A673 (cell line): ENCODE data around the gene DOCK6. TPM values are rescaled to one million over a fixed set of nuclear protein-coding genes. Genes with fewer than 3 reads are reported as not detected.

Source experiments
- BruUV-seq: library from RNA; stranded (reverse); fragments of 400-500 nt; replicated peaks from 2 replicates; lab custom pipeline; 2021; lab: Mats Ljungman, UMichigan
- CTCF ChIA-PET: fragments of 300-600 bp; sonication (Branson Sonifier 250); formaldehyde crosslinking; loops from one replicate; lab custom pipeline; 2022; ENCODE audit warnings: antibody characterized with exemption; lab: Charles Lee
- POLR2A ChIA-PET: fragments of 300-600 bp; sonication (Branson Sonifier 250); formaldehyde crosslinking; loops from one replicate; lab custom pipeline; 2022; ENCODE audit warnings: antibody characterized with exemption; ENCODE audit not compliant: low non-redundant PET; lab: Charles Lee
- DNase-seq: peaks from one replicate; pipeline ENCODE4 v3.0.0-alpha.2; 2015; ENCODE audit warnings: low spot score
- H3K27ac ChIP-seq: fragments of 200-600 bp; sonication (generic); 2 replicates; pipeline ENCODE4 v1.5.1; 2016; ENCODE audit warnings: mixed run types, low read depth, mild to moderate bottlenecking, mixed read lengths, antibody characterized with exemption, low read length; ENCODE audit not compliant: poor library complexity, severe bottlenecking
- H3K27me3 ChIP-seq: fragments of 200-600 bp; sonication (generic); replicated peaks from 2 replicates; pipeline ENCODE4 v1.6.1; 2017; ENCODE audit warnings: mixed run types, low read depth, mild to moderate bottlenecking, mixed read lengths, antibody characterized with exemption, low read length; ENCODE audit not compliant: insufficient read depth, poor library complexity
- H3K36me3 ChIP-seq: fragments of 200-600 bp; sonication (generic); 2 replicates; pipeline ENCODE4 v1.6.1; 2016; ENCODE audit warnings: mixed run types, mild to moderate bottlenecking, mixed read lengths, antibody characterized with exemption, low read length; ENCODE audit not compliant: insufficient read depth, poor library complexity, severe bottlenecking
- H3K4me1 ChIP-seq: fragments of 200-600 bp; sonication (generic); 2 replicates; pipeline ENCODE4 v1.6.1; 2017; ENCODE audit warnings: mixed run types, mild to moderate bottlenecking, mixed read lengths, antibody characterized with exemption, low read length; ENCODE audit not compliant: insufficient read depth, poor library complexity, severe bottlenecking
- H3K4me3 ChIP-seq: fragments of 200-600 bp; sonication (generic); 2 replicates; pipeline ENCODE4 v1.5.1; 2016; ENCODE audit warnings: low read depth, mixed run types, mild to moderate bottlenecking, mixed read lengths, low read length; ENCODE audit not compliant: poor library complexity, severe bottlenecking
- H3K9me3 ChIP-seq: fragments of 200-600 bp; sonication (generic); 2 replicates; pipeline ENCODE4 v1.6.1; 2016; ENCODE audit warnings: mixed run types, low read depth, mild to moderate bottlenecking, mixed read lengths, antibody characterized with exemption, low read length; ENCODE audit not compliant: poor library complexity, severe bottlenecking
- EZH2 ChIP-seq: fragments of 200-600 bp; sonication (generic); IDR thresholded peaks from 2 replicates; pipeline ENCODE4 v1.6.1; 2017; ENCODE audit warnings: borderline replicate concordance, low read depth, mild to moderate bottlenecking, mixed read lengths, antibody characterized with exemption, low read length; ENCODE audit not compliant: poor library complexity, severe bottlenecking
- intact Hi-C: fragments of 100-400 bp; cut with micrococcal nuclease; formaldehyde crosslinking; loops from one replicate; pipeline ENCODE4 v1.10.0; 2022; ENCODE audit not compliant: unreplicated experiment
- total RNA-seq: library from RNA; stranded (reverse); gene quantifications from 2 replicates; pipeline ENCODE4 v1.2.3, GENCODE V29; 2021
- TF ChIP-seq, protein P1 (sequence below): fragments of 300-800, 200-600 bp; sonication (generic); conservative IDR thresholded peaks from 2 replicates; pipeline ENCODE4 v1.5.1; 2017; ENCODE audit warnings: low read depth, mild to moderate bottlenecking, antibody characterized with exemption, low read length, moderate library complexity, mixed read lengths

Gene DOCK6
- total RNA-seq, 1 experiment from 2014 or later = 15.6 TPM

DNA sequence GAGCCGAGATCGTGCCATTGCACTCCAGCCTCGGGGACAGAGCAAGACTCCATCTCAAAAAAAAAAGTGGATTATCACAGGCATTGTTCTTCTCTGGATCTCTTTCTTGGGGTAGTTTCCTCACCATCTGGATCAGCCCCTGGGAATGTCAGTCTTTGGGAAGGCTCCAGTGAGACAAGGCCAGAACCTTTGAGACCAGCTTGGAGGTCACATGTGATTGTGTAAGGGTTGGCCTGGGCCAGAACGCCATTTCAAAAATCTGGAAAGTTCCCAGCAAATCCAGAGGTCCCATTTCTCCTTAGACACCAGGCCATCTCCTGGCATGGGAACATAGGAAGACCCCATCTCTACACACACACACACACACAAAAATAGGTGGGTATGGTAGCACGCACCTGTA is 37.2 kb downstream of the DOCK6 start:
- peaks cover 4% of the 10 kb centered on the region for H3K9me3 ChIP-seq
- H3K36me3 ChIP-seq = peaks cover 14% of the 10 kb centered on the region
- H3K4me1 ChIP-seq = no peaks in the 10 kb centered on the region
- H3K4me3 ChIP-seq = no peak overlapping the region
- intact Hi-C loops = no loop called here
- no peak overlapping the region for H3K27ac ChIP-seq
- BruUV-seq = no TSS peak
- ChIA-PET CTCF (no interaction called here), POLR2A (no interaction called here)
- TF ChIP-seq, protein P1, sequence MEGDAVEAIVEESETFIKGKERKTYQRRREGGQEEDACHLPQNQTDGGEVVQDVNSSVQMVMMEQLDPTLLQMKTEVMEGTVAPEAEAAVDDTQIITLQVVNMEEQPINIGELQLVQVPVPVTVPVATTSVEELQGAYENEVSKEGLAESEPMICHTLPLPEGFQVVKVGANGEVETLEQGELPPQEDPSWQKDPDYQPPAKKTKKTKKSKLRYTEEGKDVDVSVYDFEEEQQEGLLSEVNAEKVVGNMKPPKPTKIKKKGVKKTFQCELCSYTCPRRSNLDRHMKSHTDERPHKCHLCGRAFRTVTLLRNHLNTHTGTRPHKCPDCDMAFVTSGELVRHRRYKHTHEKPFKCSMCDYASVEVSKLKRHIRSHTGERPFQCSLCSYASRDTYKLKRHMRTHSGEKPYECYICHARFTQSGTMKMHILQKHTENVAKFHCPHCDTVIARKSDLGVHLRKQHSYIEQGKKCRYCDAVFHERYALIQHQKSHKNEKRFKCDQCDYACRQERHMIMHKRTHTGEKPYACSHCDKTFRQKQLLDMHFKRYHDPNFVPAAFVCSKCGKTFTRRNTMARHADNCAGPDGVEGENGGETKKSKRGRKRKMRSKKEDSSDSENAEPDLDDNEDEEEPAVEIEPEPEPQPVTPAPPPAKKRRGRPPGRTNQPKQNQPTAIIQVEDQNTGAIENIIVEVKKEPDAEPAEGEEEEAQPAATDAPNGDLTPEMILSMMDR = no peak
- no peak for TF ChIP-seq EZH2
- no peak for DNase-seq
- no peaks in the 10 kb centered on the region for H3K27me3 ChIP-seq

DNA sequence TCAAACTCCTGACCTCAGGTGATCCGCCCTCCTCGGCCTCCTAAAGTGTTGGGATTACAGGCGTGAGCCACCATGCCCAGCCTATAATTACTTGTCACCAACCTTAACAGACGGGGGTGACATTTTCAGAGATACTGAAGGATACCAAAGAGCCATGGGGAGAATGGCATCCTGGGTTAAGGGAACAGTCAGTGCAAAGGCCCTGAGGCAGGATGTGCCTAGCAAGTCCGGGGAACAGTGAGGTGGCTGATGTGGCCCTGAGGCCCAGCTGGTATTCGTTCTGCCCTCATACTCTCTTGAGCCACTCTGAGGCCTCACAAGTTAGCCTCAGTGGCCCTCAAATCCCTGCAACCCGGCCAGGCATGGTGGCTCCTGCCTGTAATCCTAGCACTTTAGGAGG is 37.9 kb downstream of the DOCK6 start:
- Histone ChIP-seq H3K4me1 (no peaks in the 10 kb centered on the region), H3K9me3 (peaks cover 4% of the 10 kb centered on the region), H3K27me3 (no peaks in the 10 kb centered on the region), H3K36me3 (peaks cover 14% of the 10 kb centered on the region), H3K27ac (no peak overlapping the region), H3K4me3 (no peak overlapping the region)
- ChIA-PET CTCF (no interaction called here), POLR2A (no interaction called here)
- DNase-seq = no peak
- BruUV-seq = no TSS peak
- no peak for TF ChIP-seq EZH2
- TF ChIP-seq, protein P1 = no peak
- intact Hi-C loops = no loop called here

DNA sequence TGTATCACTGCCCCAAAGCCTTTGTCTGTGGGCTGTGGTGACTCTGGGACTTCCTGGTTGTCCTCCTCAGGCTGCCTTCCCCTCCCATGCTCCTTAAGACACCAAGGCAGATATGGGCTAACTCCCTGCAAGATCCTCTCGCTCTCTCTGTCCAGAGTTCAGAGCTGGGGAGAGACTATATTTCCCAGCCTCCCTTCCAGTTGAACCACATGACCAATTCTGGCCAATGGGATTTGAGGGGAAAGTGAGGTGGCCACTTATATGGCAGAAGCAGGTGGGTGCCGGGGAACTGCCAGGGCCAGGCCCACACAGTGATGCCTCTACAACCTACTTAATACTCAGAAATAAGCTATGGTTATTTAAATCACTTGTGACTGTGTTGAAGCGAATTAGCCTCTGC is 39.1 kb downstream of the DOCK6 start:
- H3K4me1 ChIP-seq = no peaks in the 10 kb centered on the region
- ChIA-PET CTCF (no interaction called here), POLR2A (no interaction called here)
- no peaks in the 10 kb centered on the region for H3K27me3 ChIP-seq
- intact Hi-C loops = no loop called here
- TF ChIP-seq EZH2 = no peak
- TF ChIP-seq, protein P1 = no peak
- DNase-seq = no peak
- no peak overlapping the region for H3K4me3 ChIP-seq
- peaks cover 4% of the 10 kb centered on the region for H3K9me3 ChIP-seq
- H3K36me3 ChIP-seq = peaks cover 14% of the 10 kb centered on the region
- no TSS peak for BruUV-seq
- H3K27ac ChIP-seq = no peak overlapping the region
